Karpas-422 (cell line): Measurements from ENCODE around the gene GNG7. TPM values are rescaled to one million over a fixed set of nuclear protein-coding genes. Genes with fewer than 3 reads are reported as not detected.
"Not testable (repeated sequence)": the region's sequence is repeated elsewhere in the genome, so short reads cannot be mapped to it uniquely, and the experiment has no call there.

Source experiments
- DNase-seq: peaks from one replicate; pipeline ENCODE4 v3.0.0-alpha.2; 2015
- H2AFZ ChIP-seq: fragments of 200-600 bp; sonication (generic); 2 replicates; pipeline ENCODE4 v1.6.1; 2014; ENCODE audit warnings: antibody characterized with exemption, low read length, mixed read lengths
- H3K27ac ChIP-seq: fragments of 200-600 bp; sonication (generic); 2 replicates; pipeline ENCODE4 v1.5.1; 2014; ENCODE audit warnings: mild to moderate bottlenecking, low read length, moderate library complexity
- H3K27me3 ChIP-seq: fragments of 200-600 bp; sonication (generic); 2 replicates; pipeline ENCODE4 v1.6.1; 2014; ENCODE audit warnings: low read length, mixed read lengths
- H3K36me3 ChIP-seq: fragments of 200-600 bp; sonication (generic); 2 replicates; pipeline ENCODE4 v1.6.1; 2014; ENCODE audit warnings: low read length, mixed read lengths; ENCODE audit not compliant: insufficient read depth
- H3K4me1 ChIP-seq: fragments of 200-600 bp; sonication (generic); 2 replicates; pipeline ENCODE4 v1.6.1; 2014; ENCODE audit warnings: mild to moderate bottlenecking, low read length, mixed read lengths
- H3K4me2 ChIP-seq: fragments of 200-600 bp; sonication (generic); 2 replicates; pipeline ENCODE4 v1.6.1; 2014; ENCODE audit warnings: low read length, low read depth, mild to moderate bottlenecking; ENCODE audit not compliant: poor library complexity, severe bottlenecking
- H3K4me3 ChIP-seq: fragments of 200-600 bp; sonication (generic); 2 replicates; pipeline ENCODE4 v1.5.1; 2014; ENCODE audit warnings: mild to moderate bottlenecking, antibody characterized with exemption, low read length, mixed read lengths
- H3K79me2 ChIP-seq: fragments of 200-600 bp; sonication (generic); 2 replicates; pipeline ENCODE4 v1.6.1; 2014; ENCODE audit warnings: mild to moderate bottlenecking, low read length, mixed read lengths
- H3K9ac ChIP-seq: fragments of 200-600 bp; sonication (generic); 2 replicates; pipeline ENCODE4 v1.6.0; 2014; ENCODE audit warnings: low read length
- H3K9me2 ChIP-seq: fragments of 200-600 bp; sonication (generic), shearing (Covaris generic); replicated peaks from 2 replicates; pipeline ENCODE4 v1.6.0; 2014; ENCODE audit warnings: mild to moderate bottlenecking, low read length, moderate library complexity; ENCODE audit not compliant: insufficient read depth
- H3K9me3 ChIP-seq: fragments of 300-700, 200-600 bp; sonication (generic); 2 replicates; pipeline ENCODE4 v1.6.1; 2014; ENCODE audit warnings: low read length, mixed read lengths
- H4K20me1 ChIP-seq: fragments of 200-600 bp; sonication (generic); 2 replicates; pipeline ENCODE4 v1.6.1; 2014; ENCODE audit warnings: mild to moderate bottlenecking, antibody characterized with exemption, low read length, low read depth; ENCODE audit not compliant: insufficient read depth
- total RNA-seq: library from RNA; depleted of rRNA; stranded (reverse); fragments of >200 nt; shearing (Covaris generic); gene quantifications from 2 replicates; pipeline ENCODE4 v1.2.3, GENCODE V29; 2014; ENCODE audit warnings: low replicate concordance

Gene GNG7
- total RNA-seq, 1 experiment from 2014 or later = 0.19 TPM

GRCh38 chr19:2574478-2574931 lies 128.0 kb downstream of the GNG7 start:
- no peak overlapping the region for H2AFZ ChIP-seq
- no peak for DNase-seq
- H3K9me2 ChIP-seq = no peaks in the 10 kb centered on the region
- no peaks in the 10 kb centered on the region for H3K4me1 ChIP-seq
- no peak overlapping the region for H3K4me2 ChIP-seq
- H3K9ac ChIP-seq = no peak overlapping the region
- no peak overlapping the region for H3K27ac ChIP-seq
- H3K4me3 ChIP-seq = no peak overlapping the region
- no peaks in the 10 kb centered on the region for H3K9me3 ChIP-seq
- H3K79me2 ChIP-seq = no peaks in the 10 kb centered on the region
- H3K36me3 ChIP-seq = no peaks in the 10 kb centered on the region
- H3K27me3 ChIP-seq = no peaks in the 10 kb centered on the region
- H4K20me1 ChIP-seq = no peaks in the 10 kb centered on the region

- Histone ChIP-seq H3K4me3 (no peak overlapping the region), H3K4me2 (no peak overlapping the region)
Measured at GRCh38 chr19:2573916-2574315, 128.6 kb downstream of the GNG7 start.

GRCh38 chr19:2572152-2572551 lies 130.3 kb downstream of the GNG7 start:
- H3K9ac ChIP-seq, H3K9me3 ChIP-seq, H2AFZ ChIP-seq, H3K27ac ChIP-seq, DNase-seq, H3K79me2 ChIP-seq, H3K36me3 ChIP-seq, H3K4me3 ChIP-seq, H3K4me2 ChIP-seq, H3K9me2 ChIP-seq, H3K4me1 ChIP-seq, H4K20me1 ChIP-seq, H3K27me3 ChIP-seq: not testable (repeated sequence)

More at GRCh38 chr19:2573916-2574315, 128.6 kb downstream of the GNG7 start:
- H3K27ac ChIP-seq = no peak overlapping the region
- no peaks in the 10 kb centered on the region for H3K4me1 ChIP-seq
- H3K27me3 ChIP-seq = no peaks in the 10 kb centered on the region
- H3K79me2 ChIP-seq = no peaks in the 10 kb centered on the region
- H3K9ac ChIP-seq = no peak overlapping the region
- no peaks in the 10 kb centered on the region for H3K9me3 ChIP-seq
- no peak for DNase-seq
- H2AFZ ChIP-seq = no peak overlapping the region
- H3K36me3 ChIP-seq = no peaks in the 10 kb centered on the region
- no peaks in the 10 kb centered on the region for H4K20me1 ChIP-seq
- no peaks in the 10 kb centered on the region for H3K9me2 ChIP-seq

- H2AFZ ChIP-seq = no peak overlapping the region
- no peaks in the 10 kb centered on the region for H3K36me3 ChIP-seq
- H3K4me2 ChIP-seq = no peak overlapping the region
- peaks cover 6% of the 10 kb centered on the region for H3K9me3 ChIP-seq
- H3K79me2 ChIP-seq = no peaks in the 10 kb centered on the region
- H3K4me3 ChIP-seq = no peak overlapping the region
- DNase-seq = no peak
- H3K27ac ChIP-seq = no peak overlapping the region
- H4K20me1 ChIP-seq = no peaks in the 10 kb centered on the region
- no peaks in the 10 kb centered on the region for H3K9me2 ChIP-seq
- H3K27me3 ChIP-seq = no peaks in the 10 kb centered on the region
- H3K4me1 ChIP-seq = peaks cover under 1% of the 10 kb centered on the region; the same call in 1 of the 2 replicates
- no peak overlapping the region for H3K9ac ChIP-seq
Measured at GRCh38 chr19:2569596-2570465, 132.7 kb downstream of the GNG7 start.

- no peak for DNase-seq
- Histone ChIP-seq H2AFZ (no peak overlapping the region), H3K79me2 (no peaks in the 10 kb centered on the region), H3K9me3 (peaks cover 6% of the 10 kb centered on the region), H3K4me2 (no peak overlapping the region), H3K36me3 (no peaks in the 10 kb centered on the region), H3K9ac (no peak overlapping the region), H3K4me1 (peaks cover 6% of the 10 kb centered on the region), H3K27me3 (no peaks in the 10 kb centered on the region), H3K27ac (no peak overlapping the region), H4K20me1 (no peaks in the 10 kb centered on the region), H3K4me3 (no peak overlapping the region), H3K9me2 (no peaks in the 10 kb centered on the region)
Measured at GRCh38 chr19:2567996-2568395, 134.5 kb downstream of the GNG7 start.

GRCh38 chr19:2567580-2567979 lies 134.9 kb downstream of the GNG7 start:
- no peak for DNase-seq
- H3K27me3 ChIP-seq = no peaks in the 10 kb centered on the region

GRCh38 chr19:2563546-2563945 lies 138.9 kb downstream of the GNG7 start:
- H3K36me3 ChIP-seq, H3K27ac ChIP-seq, H3K4me2 ChIP-seq, H3K27me3 ChIP-seq, H3K9me2 ChIP-seq, H3K9ac ChIP-seq, H4K20me1 ChIP-seq, H3K79me2 ChIP-seq, H3K9me3 ChIP-seq, DNase-seq, H3K4me3 ChIP-seq, H2AFZ ChIP-seq: not testable (repeated sequence)
- H3K4me1 ChIP-seq = peaks cover 15% of the 10 kb centered on the region

More at GRCh38 chr19:2567580-2567979, 134.9 kb downstream of the GNG7 start:
- Histone ChIP-seq H2AFZ (no peak overlapping the region), H3K36me3 (no peaks in the 10 kb centered on the region), H3K4me1 (peaks cover 6% of the 10 kb centered on the region), H3K4me3 (no peak overlapping the region), H4K20me1 (no peaks in the 10 kb centered on the region), H3K9me2 (no peaks in the 10 kb centered on the region), H3K9ac (no peak overlapping the region), H3K9me3 (peaks cover 6% of the 10 kb centered on the region), H3K79me2 (no peaks in the 10 kb centered on the region), H3K4me2 (no peak overlapping the region), H3K27ac (no peak overlapping the region)

- Histone ChIP-seq H3K9ac (peak overlapping the region; percentile 53), H4K20me1 (no peaks in the 10 kb centered on the region), H3K4me2 (peak overlapping the region; percentile 51)
Measured at GRCh38 chr19:2561895-2562294, 140.6 kb downstream of the GNG7 start.

More at GRCh38 chr19:2561895-2562294, 140.6 kb downstream of the GNG7 start:
- no peaks in the 10 kb centered on the region for H3K79me2 ChIP-seq
- H3K4me1 ChIP-seq = peaks cover 15% of the 10 kb centered on the region
- H2AFZ ChIP-seq = no peak overlapping the region; the same call in 1 of the 2 replicates
- no peaks in the 10 kb centered on the region for H3K36me3 ChIP-seq
- H3K9me2 ChIP-seq = no peaks in the 10 kb centered on the region
- DNase-seq = peak; percentile 48
- H3K4me3 ChIP-seq = peak overlapping the region; percentile 25; the same call in 1 of the 2 replicates
- H3K9me3 ChIP-seq = no peaks in the 10 kb centered on the region
- no peak overlapping the region for H3K27ac ChIP-seq
- no peaks in the 10 kb centered on the region for H3K27me3 ChIP-seq
